SK-N-SH treated with all-trans-retinoic acid at 6 μM for 48 hours (cell line): ENCODE measurements around the gene BMP8A.

Experiments used
- ATAC-seq: fragments of 200-7000 bp; cut with Tn5 transposase; 3 replicates; pipeline ENCODE4 v1.9.1; 2020; ENCODE audit warnings: mild to moderate bottlenecking, moderate library complexity
- CREB5 ChIP-seq: fragments of 250-450 bp; sonication (Bioruptor Pico); IDR thresholded peaks from 2 replicates; pipeline ENCODE4 v1.5.1; 2020; ENCODE audit warnings: low read depth, mild to moderate bottlenecking, moderate library complexity
- CSDC2 ChIP-seq: fragments of 250-450 bp; sonication (Bioruptor Pico); IDR thresholded peaks from 2 replicates; pipeline ENCODE4 v1.5.0; 2020; ENCODE audit warnings: mild to moderate bottlenecking, moderate library complexity
- CSRNP3 ChIP-seq: fragments of 250-450 bp; sonication (Bioruptor Pico); IDR thresholded peaks from 2 replicates; pipeline ENCODE4 v1.5.1; 2021; ENCODE audit warnings: mild to moderate bottlenecking, moderate library complexity
- ESRRG ChIP-seq: fragments of 250-450 bp; sonication (Bioruptor Pico); IDR thresholded peaks from 2 replicates; pipeline ENCODE4 v1.6.1; 2021; ENCODE audit warnings: mild to moderate bottlenecking
- OSR1 ChIP-seq: fragments of 250-450 bp; sonication (Bioruptor Pico); IDR thresholded peaks from 2 replicates; pipeline ENCODE4 v1.8.0; 2022; ENCODE audit warnings: moderate library complexity, mild to moderate bottlenecking, inconsistent platforms
- PPARA ChIP-seq: fragments of 250-450 bp; sonication (Bioruptor Pico); IDR thresholded peaks from 2 replicates; pipeline ENCODE4 v1.5.0; 2020; ENCODE audit warnings: mild to moderate bottlenecking, borderline replicate concordance
- RARB ChIP-seq: fragments of 250-450 bp; sonication (Bioruptor Pico); IDR thresholded peaks from 2 replicates; pipeline ENCODE4 v1.8.0; 2021; ENCODE audit warnings: mild to moderate bottlenecking, moderate library complexity
- TCF4 ChIP-seq: fragments of 250-450 bp; sonication (Bioruptor Pico); IDR thresholded peaks from 2 replicates; pipeline ENCODE4 v1.8.0; 2021; ENCODE audit warnings: mild to moderate bottlenecking, moderate library complexity, borderline replicate concordance
- TOX ChIP-seq: fragments of 250-450 bp; sonication (Bioruptor Pico); IDR thresholded peaks from 2 replicates; pipeline ENCODE4 v1.8.0; 2021; ENCODE audit warnings: mild to moderate bottlenecking, moderate library complexity, borderline replicate concordance
- TSHZ2 ChIP-seq: fragments of 250-450 bp; sonication (Bioruptor Pico); IDR thresholded peaks from 2 replicates; pipeline ENCODE4 v1.5.0; 2020; ENCODE audit warnings: mild to moderate bottlenecking, moderate library complexity
- ZC3H10 ChIP-seq: fragments of 250-450 bp; sonication (Bioruptor Pico); IDR thresholded peaks from 2 replicates; pipeline ENCODE4 v1.5.1; 2021; ENCODE audit warnings: mild to moderate bottlenecking, moderate library complexity
- ZFP3 ChIP-seq: fragments of 250-450 bp; sonication (Bioruptor Pico); IDR thresholded peaks from 2 replicates; pipeline ENCODE4 v1.5.0; 2020; ENCODE audit warnings: mild to moderate bottlenecking, moderate library complexity
- ZFP30 ChIP-seq: fragments of 450-650 bp; formaldehyde crosslinking; IDR thresholded peaks from 2 replicates; pipeline ENCODE4 v1.5.0; 2022; ENCODE audit warnings: mild to moderate bottlenecking, moderate library complexity
- ZNF565 ChIP-seq: fragments of 450-650 bp; formaldehyde crosslinking; conservative IDR thresholded peaks from 2 replicates; pipeline ENCODE4 v1.5.0; 2020; ENCODE audit warnings: low read depth, mild to moderate bottlenecking, moderate library complexity
- ZNF70 ChIP-seq: fragments of 450-650 bp; formaldehyde crosslinking; IDR thresholded peaks from 2 replicates; pipeline ENCODE4 v1.5.0; 2020; ENCODE audit warnings: mild to moderate bottlenecking, moderate library complexity
- ZNF8 ChIP-seq: fragments of 450-650 bp; formaldehyde crosslinking; IDR thresholded peaks from 2 replicates; pipeline ENCODE4 v1.5.0; 2020; ENCODE audit warnings: mild to moderate bottlenecking, moderate library complexity
- TF ChIP-seq, protein P1 (sequence below): fragments of 250-450 bp; sonication (Bioruptor Pico); IDR thresholded peaks from 2 replicates; pipeline ENCODE4 v1.8.0; 2021; ENCODE audit warnings: low read depth, mild to moderate bottlenecking, moderate library complexity, borderline replicate concordance

BMP8A gene

DNA sequence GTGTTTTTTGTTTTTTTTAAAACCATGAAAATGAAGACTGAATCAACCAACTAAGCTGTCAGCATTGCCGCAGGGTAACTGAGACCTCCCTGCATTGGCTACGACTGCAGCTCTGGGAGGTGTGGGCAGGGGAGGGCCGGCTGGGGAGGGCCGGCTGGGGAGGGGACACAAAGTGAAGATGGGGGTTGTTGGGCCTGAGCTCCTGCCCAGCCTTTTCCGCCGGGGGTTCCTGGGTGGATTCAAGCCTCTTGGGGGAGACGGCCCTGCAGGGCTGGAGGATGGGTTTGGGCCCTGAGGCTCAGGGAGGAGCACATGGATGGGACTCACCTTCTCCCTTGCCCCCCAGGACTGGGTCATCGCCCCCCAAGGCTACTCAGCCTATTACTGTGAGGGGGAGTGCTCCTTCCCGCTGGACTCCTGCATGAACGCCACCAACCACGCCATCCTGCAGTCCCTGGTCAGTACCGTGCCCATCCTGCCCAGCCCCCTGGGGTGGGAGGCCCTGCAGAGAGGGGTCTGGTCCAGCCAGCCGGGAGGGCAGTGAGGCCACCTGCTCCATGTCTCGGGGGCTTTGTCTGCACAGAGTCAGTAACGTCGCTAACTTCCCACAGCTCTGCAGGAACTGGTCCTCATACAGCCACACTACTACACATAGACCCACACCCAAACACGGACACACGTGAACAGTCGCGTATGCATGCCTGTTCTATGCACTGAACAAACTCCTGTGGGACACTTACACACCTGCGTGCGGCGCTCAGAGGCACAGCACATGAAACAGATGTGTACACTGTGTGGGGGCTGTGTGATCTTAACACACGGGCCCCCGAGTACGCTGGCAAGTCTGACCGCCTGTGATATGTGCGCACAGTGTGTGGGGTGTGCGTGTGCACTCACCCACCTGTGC lies 31.5 kb downstream of the BMP8A start:
- no peak for TF ChIP-seq ZNF8 (CRISPR knock-in tag)
- TF ChIP-seq ZC3H10 (CRISPR knock-in tag) = no peak
- TF ChIP-seq, all 23 proteins: peak for 0
- ATAC-seq = no peak; the same call in 2 of the 3 replicates

DNA sequence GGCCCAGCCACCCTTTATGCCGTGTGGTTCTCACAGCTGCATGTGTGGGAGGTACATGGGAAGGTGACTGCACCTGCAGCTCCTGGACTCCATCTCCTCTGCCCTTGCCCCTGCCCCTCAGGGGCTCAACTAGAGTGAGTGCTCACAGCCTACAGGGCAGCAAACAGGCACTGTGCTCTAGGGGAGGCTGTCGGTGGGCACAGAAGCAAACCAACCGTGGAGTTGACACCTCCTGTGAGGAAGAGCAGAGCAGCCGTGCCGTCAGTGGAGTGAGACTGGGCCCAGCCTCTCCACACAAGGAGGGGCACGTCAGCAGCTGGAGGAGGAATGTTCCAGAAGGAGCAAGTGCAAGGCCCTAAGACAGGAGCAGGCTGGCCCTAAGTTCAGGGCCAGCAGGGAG lies 32.7 kb downstream of the BMP8A start:
- no peak for ATAC-seq
- TF ChIP-seq TOX (CRISPR knock-in tag) (no peak), ESRRG (CRISPR knock-in tag) (no peak)

DNA sequence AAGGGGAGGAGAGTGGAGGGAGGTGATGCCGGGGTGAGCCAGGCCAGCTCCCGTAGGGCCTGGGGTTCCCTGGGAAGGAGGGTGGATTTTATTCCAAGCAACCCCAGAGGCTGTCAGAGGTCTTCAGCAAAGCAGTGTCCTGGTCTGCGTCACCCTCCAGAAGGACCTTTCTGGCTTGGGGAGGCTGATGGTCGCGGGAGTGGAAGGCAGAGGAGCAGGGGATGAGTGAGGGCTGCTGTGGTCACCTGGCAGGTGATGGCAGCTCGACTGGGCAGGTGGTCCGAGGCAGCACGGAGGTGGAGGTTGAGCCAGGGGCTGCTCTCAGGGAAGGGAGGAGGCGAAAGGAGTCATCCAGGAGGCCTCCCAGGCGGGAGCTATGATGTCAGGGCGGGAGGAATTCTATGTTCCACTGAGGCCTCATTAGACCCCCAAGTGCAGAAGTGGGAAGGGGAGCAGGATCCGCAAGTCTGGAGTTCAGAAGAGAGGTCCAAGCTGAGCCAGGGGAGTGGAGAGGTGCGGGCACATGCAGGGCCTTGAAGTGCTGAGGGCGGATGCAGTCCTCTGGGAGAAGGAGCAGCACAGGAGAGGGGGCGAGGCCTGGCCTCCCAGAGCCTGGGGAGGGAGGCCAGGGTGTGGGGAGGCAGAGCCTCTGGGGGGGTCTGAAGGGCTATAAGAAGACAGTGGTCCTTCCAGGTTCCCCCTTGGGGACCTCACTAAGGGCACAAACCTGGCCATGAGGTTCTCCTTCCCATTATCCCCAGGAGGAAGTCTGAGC lies 33.3 kb downstream of the BMP8A start:
- ATAC-seq = no peak

GRCh38 chr1:39525366-39526165 lies 34.1 kb downstream of the BMP8A start:
- no peak for ATAC-seq
- TF ChIP-seq, protein P1, sequence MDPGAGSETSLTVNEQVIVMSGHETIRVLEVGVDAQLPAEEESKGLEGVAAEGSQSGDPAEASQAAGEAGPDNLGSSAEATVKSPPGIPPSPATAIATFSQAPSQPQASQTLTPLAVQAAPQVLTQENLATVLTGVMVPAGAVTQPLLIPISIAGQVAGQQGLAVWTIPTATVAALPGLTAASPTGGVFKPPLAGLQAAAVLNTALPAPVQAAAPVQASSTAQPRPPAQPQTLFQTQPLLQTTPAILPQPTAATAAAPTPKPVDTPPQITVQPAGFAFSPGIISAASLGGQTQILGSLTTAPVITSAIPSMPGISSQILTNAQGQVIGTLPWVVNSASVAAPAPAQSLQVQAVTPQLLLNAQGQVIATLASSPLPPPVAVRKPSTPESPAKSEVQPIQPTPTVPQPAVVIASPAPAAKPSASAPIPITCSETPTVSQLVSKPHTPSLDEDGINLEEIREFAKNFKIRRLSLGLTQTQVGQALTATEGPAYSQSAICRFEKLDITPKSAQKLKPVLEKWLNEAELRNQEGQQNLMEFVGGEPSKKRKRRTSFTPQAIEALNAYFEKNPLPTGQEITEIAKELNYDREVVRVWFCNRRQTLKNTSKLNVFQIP (CRISPR knock-in tag) = no peak
- no peak for TF ChIP-seq ZFP3 (CRISPR knock-in tag)
- no peak for TF ChIP-seq ZFP30 (CRISPR knock-in tag)
- TF ChIP-seq CREB5 = no peak
- TF ChIP-seq ZNF565 (CRISPR knock-in tag) = no peak
- no peak for TF ChIP-seq TSHZ2 (CRISPR knock-in tag)
- TF ChIP-seq CSDC2 (CRISPR knock-in tag) = no peak
- no peak for TF ChIP-seq PPARA (CRISPR knock-in tag)

More for the DNA sequence above, 33.3 kb downstream of the BMP8A start:
- no peak for TF ChIP-seq OSR1 (CRISPR knock-in tag)
- no peak for TF ChIP-seq ZFP3 (CRISPR knock-in tag)
- TF ChIP-seq, protein P1 (CRISPR knock-in tag) = no peak
- TF ChIP-seq ZNF70 (CRISPR knock-in tag) = no peak
- no peak for TF ChIP-seq ZNF8 (CRISPR knock-in tag)
- no peak for TF ChIP-seq PPARA (CRISPR knock-in tag)
- no peak for TF ChIP-seq RARB
- no peak for TF ChIP-seq CSRNP3 (CRISPR knock-in tag)
- TF ChIP-seq ZFP30 (CRISPR knock-in tag) = no peak
- TF ChIP-seq CREB5 = no peak
- no peak for TF ChIP-seq TCF4 (CRISPR knock-in tag)
- TF ChIP-seq, all 23 proteins: peak for 0
